HG02798 (cell line): ENCODE measurements around the gene LYPD6B.

ENCODE experiments used
- ATAC-seq: cut with Tn5 transposase; IDR thresholded peaks from one replicate; pipeline ENCODE4 v1.9.1; 2021; ENCODE audit warnings: mild to moderate bottlenecking; ENCODE audit not compliant: unreplicated experiment, poor library complexity

The LYPD6B gene

GRCh38 chr2:149009576-149010461, 28.7 kb upstream of the LYPD6B start:
- ATAC-seq: no peak

- ATAC-seq: no peak
Measured at GRCh38 chr2:149012545-149012944, 26.0 kb upstream of the LYPD6B start.

GRCh38 chr2:149015501-149015900, 23.0 kb upstream of the LYPD6B start:
- ATAC-seq: no peak

GRCh38 chr2:149015926-149016563, 22.5 kb upstream of the LYPD6B start:
- no peak for ATAC-seq

- ATAC-seq: no peak
Measured at GRCh38 chr2:149017116-149017985, 21.1 kb upstream of the LYPD6B start.

- ATAC-seq: no peak
Measured at GRCh38 chr2:149018981-149019380, 19.5 kb upstream of the LYPD6B start.

GRCh38 chr2:149019768-149020167, 18.7 kb upstream of the LYPD6B start:
- ATAC-seq: no peak

- peak; percentile 53 for ATAC-seq
Measured at GRCh38 chr2:149020432-149020851, 18.1 kb upstream of the LYPD6B start.

GRCh38 chr2:149021271-149021719, 17.2 kb upstream of the LYPD6B start:
- ATAC-seq: peak; percentile 68

- ATAC-seq: peak; percentile 62
Measured at GRCh38 chr2:149021761-149022160, 16.7 kb upstream of the LYPD6B start.

GRCh38 chr2:149023091-149023490, 15.4 kb upstream of the LYPD6B start:
- no peak for ATAC-seq

GRCh38 chr2:149027590-149028250, 10.8 kb upstream of the LYPD6B start:
- no peak for ATAC-seq

- ATAC-seq: no peak
Measured at GRCh38 chr2:149028377-149028776, 10.1 kb upstream of the LYPD6B start.

- no peak for ATAC-seq
Measured at GRCh38 chr2:149028891-149029290, 9.6 kb upstream of the LYPD6B start.

- ATAC-seq: no peak
Measured at GRCh38 chr2:149029307-149029965, 9.1 kb upstream of the LYPD6B start.

- ATAC-seq: no peak
Measured at GRCh38 chr2:149031396-149031795, 7.1 kb upstream of the LYPD6B start.

GRCh38 chr2:149033716-149034115, 4.8 kb upstream of the LYPD6B start:
- no peak for ATAC-seq

- ATAC-seq: no peak
Measured at GRCh38 chr2:149034406-149034805, 4.1 kb upstream of the LYPD6B start.

GRCh38 chr2:149036507-149037293, 1.8 kb upstream of the LYPD6B start:
- no peak for ATAC-seq
